Right lobe of liver (tissue), 4 donors: ENCODE data around the gene RNF111.

ENCODE experiments used
- CTCF ChIP-seq, 4 donors: fragments of 200-600 bp in 3 of 4; fragments of 450-650 bp in 1 of 4; IDR thresholded peaks; one replicate each; pipeline versions ENCODE4 v1.5.1 to v1.8.0; 2016 to 2022; ENCODE audit warnings: antibody characterized with exemption in 4 of 4, mild to moderate bottlenecking in 2 of 4
- POLR2A ChIP-seq: fragments of 450-650 bp; IDR thresholded peaks from one replicate; pipeline ENCODE4 v1.6.1; 2017; ENCODE audit warnings: antibody characterized with exemption, mild to moderate bottlenecking
- donor health status: DM: no; HTN: no; CAD: no.
- donor health status: DM: no; HTN: no; CAD: no.
- donor health status: DM: no; HTN: yes; CAD: no.

- TF ChIP-seq CTCF (IDR thresholded peaks at IDR 0.05) = no peak
- TF ChIP-seq POLR2A = no peak
These were observed 87.1 kb downstream of the RNF111 start for GRCh38 chr15:59074607-59075006.
